ENCODE results near the gene NELFA.

GRCh38 chr4:2042204-2042946 is 33.6 kb upstream of the NELFA start:
- TF ChIP-seq POLR2AphosphoS5 (IDR thresholded peaks at IDR 0.05; ENCODE audit: low read depth, low read length) (no peak), SIN3A (IDR thresholded peaks at IDR 0.05; ENCODE audit: borderline replicate concordance, insufficient read depth, low read length) (no peak), TAF1 (IDR thresholded peaks at IDR 0.05; ENCODE audit: borderline replicate concordance, insufficient read depth, low read length) (no peak)

Measured in PFSK-1 (cell line).